Measurements from ENCODE around the gene CFAP46.

The CFAP46 gene

DNA sequence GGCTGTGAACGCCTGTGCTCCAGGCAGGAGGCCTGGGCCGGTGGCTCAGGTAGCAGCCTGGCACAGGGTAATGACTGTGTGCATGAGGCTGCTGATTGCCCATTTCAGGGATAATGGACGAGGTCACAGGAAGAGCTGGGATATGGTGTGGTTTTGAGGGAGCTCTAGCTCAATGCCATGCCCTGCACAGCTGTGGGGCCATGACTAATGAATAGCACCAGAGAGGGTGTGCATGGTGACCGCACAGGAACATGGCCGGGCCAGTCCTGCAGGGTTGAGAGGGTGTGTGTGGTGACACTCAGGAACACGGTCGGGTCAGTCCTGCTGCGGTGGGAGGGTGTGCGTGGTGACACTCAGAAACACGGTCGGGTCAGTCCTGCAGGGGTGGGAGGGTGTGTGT lies 178.3 kb downstream of the CFAP46 start:
- DNase-seq, result no peak

DNA sequence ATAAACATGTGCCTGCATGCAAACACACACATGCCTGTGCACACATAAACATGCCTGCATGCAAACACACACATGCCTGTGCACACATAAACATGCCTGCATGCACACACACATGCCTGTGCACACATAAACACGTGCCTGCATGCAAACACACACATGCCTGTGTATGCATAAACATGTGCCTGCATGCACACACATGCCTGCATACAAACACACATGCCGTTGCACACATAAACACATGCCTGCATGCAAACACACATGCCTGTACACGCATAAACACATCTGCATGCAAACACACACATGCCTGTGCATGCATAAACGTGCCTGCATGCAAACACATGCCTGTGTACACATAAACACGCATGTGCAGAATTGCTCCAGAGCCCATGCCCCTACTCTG lies 178.8 kb downstream of the CFAP46 start:
- no peak for DNase-seq

DNA sequence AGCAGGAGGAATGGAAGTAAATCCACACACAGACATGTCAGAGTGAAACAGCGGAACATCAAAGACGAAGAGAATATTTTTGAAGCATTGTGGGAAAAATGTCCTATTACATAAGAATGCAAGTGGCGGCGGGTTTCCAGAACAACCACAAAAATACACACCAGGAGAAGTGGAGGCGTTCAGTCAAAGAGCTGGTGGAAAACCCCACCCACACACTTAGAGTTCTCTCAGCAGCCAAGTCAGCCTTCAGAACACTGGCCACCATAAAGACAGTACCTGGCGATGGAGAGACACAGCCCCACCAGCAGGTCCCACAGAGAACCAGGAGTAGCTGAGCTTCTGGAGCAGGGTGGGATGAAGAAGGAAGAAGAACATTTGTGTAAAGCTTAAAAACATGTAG lies 180.1 kb downstream of the CFAP46 start:
- DNase-seq, result no peak

DNA sequence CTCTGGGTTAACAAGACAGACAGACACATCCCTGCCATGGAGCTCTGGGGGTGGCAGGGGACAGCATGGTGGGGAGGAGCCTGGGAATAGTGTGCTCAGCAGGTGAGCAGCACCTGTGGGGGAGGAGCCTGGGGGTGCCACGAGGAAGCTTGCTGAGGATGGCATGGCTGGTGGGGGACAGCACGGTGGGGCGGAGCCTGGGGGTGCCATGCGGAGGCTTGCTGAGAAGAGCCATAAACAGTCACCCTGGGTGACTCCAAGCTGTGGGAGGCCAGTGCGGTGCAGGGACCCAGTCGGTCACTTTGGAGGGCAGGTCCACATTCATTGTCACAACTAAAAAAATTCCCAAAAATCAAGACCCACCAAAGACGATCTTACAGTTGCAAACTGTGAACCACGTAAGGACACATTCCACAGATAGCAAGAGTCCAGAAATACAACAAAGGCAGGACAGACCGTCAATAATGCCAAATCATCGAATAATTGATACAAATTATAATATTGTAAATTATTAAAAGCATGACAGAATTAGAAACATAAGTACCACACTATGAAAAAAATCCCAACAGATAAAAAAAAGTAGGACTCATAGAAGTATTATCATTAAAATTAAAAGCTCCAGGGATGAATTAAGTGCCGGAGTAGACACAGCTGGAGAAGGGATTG lies 180.8 kb downstream of the CFAP46 start:
- DNase-seq, result no peak

DNA sequence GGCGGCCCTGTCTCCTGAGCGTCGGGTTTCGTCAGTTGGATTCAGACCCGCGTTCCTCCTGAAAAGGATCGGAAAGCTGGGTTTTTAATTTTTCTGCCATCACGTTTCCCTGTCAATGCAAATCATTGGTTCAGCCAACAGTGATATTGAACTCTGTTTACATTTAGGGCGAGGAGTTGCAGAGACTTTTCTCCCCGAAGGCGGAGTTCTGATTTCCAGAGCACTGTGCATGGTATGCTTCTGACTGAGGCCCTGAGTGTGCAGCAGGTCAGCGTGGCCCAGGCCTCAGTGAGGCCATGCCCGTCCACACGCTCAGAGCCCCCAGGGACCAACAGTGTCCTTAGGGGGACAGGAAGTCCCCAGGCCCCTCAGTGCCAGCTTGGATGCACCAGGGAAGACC lies 183.5 kb downstream of the CFAP46 start:
- no peak for DNase-seq

All from left hindlimb (tissue), 1 donor.